NCI-H526 treated with DMSO at 0.1 percent for 48 hours (cell line): Measurements from ENCODE around the gene NLRP5.
"Not testable (repeated sequence)": the region's sequence is repeated elsewhere in the genome, so short reads cannot be mapped to it uniquely, and the experiment has no call there.

ENCODE experiments used
- DNase-seq: peaks from one replicate; lab custom pipeline; 2025; lab: John Stamatoyannopoulos, UW

Gene NLRP5

DNA sequence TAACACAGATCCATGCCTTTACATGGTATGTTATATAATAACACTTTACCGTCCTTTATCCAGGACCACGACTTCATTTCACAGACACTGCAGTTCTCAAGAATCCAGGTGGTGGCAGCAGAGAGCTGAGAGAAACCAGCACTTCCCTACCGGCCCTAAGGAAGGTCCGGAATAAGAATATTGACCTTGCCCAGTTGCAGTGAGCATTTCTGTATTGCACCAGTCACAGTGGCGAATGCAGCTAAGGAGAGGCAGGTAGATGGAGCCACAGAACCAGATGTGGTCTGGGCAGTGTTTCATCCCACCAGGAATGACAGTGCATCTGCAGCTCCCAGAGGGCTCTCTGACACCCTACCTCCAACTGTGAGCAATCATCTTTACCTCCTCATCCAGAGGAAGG is 89.9 kb downstream of the NLRP5 start:
- DNase-seq: peak; percentile 4

DNA sequence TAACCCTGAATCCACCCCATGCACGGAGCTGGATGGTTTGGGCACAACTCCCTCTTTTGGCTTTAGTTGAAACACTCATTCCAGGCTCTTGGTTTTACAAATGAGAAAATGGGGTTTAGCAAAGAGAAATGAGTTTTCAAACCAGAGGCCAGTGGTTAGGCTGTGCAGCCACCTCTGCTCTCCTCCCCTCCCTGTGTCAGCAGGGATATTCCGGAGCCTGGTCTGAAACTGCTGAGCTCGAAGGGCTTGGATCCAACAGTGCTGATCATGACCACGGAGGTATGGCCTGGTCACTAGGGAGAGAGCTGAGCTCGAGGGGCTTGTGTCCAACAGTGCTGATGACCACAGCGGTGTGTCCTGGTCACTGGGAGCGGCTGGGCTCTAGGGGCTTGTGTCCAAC is 93.0 kb downstream of the NLRP5 start:
- DNase-seq: no peak

DNA sequence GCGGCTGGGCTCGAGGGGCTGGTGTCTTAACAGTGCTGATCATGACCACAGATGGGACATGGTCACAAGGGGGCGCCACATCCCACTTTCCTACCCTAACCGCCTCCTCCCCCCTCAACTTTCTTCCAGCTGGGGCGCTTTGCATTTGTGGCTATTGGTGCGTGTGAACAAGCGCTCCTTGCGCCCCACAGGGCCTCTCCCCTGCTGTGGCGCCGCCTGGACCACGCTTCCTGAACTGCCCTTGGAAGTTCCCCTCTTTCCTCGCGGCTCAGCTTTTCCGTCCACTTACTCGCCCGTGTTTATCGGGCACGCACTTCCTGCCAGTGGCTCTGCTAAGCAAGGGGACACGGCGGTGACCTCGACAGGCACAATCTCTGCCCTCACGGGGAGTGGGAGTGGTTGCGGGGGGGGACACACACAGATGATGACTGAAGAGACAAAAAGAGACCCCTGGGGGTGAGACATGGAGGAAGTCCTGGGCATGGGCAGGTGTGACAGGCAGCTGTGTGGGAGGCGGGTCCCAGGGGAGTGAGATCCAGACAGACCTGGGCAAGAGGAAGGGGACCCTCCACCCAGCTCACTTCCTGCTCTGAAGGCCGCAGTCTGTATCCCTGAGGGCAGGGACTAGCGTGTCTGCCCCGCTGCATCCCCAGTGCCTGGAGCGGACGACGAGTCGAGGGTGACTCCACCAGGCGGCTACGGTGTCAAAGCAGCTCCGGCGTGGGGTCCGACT is 94.3 kb downstream of the NLRP5 start:
- DNase-seq: peak; percentile 78

DNA sequence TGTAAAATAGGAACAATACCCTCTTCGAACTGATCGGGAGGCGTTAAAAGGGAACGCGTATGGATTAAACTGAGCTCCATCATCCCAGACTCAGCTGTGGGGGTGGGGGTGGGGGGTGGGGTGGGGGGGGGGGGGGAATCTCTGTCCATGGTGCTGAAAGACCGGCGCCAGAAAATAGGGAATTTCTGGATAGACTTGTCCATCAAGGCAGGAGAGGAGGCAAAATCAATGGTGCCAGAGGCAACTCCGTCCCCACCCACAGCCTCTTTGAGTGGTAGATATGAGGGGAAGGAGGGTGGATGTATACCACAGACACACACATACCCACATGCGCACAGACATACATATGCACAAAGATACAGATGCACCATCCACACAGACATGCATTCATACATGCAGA is 97.1 kb downstream of the NLRP5 start:
- no peak for DNase-seq

DNA sequence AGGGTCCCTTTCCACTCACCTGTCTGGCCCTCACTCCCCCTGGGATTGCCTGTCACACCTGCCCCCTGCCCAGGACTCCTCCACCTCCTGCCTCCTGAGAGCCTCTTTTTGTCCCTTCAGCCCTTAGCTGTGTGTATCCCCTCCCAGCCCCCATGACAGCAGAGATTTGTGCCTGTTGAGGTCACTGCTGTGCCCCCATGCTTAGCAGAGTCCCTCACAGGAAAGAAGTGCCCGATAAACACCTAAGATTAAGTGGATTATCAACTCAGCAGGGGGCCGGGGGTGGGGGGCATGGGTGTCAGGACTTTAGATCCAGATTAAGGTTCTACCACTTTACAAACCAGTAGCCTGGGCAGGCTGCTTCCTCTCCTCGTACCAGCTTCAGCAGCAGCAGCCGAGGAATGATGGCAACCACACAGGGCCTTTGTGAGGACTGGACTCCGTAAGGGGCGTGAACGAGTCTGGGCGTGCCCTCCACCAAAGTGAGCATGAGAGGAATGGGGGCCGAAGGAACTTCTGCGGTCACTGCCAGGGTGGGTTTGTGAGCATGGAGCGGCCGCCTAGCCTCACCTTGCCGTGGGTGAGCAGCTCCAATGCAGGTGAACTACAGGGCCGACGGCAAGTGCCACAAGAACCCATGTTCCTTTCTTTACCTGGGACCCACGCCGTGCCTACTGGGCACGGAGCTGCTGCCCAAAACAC is 98.4 kb downstream of the NLRP5 start:
- no peak for DNase-seq

DNA sequence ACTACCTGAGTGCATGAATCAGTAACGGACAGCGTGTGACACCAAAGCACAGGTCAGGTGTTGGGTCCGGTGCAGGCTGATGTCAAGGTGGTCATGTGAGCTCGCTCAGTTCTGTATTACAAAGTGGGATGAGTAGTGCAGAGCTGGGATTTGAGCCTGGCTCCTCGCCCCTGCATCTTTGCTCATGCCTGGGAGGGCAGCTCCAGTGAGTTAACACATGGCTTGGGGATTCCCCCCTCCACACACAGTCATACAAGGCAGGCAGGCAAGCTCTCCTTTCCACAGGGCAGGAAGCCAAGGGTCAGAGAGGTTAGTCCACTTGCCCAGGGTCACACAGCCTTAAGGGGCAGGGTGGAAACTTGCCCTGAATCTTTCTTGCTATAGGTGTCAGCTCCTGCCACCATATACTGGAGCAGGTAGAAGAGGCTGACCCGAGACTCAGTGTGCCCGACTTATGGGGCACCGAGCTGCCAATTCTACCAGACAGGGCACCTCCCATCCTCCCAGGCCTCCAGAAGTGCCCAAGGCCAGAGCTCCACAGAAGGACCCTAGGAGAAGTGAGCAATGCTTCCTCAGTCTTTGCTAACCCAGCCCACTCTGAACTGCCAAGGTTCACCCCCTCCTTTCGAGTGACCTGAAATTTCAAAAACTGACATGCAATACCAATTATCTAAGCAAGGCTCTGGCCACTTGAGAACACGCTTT is 99.1 kb downstream of the NLRP5 start:
- DNase-seq: no peak

DNA sequence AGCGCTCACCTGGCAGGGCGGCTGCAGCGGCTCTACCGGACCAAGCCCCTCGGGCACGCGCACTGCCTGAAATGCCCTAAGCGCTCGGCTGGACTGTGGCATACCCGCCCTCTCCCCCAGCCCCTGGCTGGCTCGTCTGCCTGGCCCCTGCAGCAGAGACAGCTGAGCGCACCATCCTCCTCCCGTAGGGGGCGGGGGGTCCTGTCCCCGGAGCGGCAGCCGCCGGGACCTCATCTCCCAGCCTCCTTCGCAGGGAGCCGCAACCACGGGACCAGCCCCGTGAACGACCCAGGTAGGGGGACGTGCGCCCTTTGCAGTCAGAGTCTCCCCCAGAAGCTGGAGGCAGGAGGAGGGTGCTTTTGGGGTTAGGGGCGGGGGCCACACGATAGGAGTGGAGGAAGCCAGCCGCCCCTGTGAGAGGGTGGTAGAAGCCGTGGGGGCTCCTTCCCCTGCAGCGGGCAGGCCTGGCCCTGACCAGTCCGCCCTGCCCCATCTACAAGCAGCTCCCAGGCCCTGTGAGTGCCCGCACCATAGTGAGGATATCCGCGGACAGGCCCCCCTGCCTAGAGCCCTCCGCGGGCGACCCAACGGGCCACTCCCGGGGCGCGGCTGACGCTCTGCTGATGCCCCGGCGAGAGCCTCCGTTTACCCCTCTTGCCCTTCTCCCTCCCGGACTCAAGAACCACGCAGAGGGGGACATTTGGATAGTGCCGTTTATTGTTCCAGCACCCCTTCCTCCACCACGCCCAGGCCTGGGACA is 100.3 kb downstream of the NLRP5 start:
- DNase-seq: no peak

DNA sequence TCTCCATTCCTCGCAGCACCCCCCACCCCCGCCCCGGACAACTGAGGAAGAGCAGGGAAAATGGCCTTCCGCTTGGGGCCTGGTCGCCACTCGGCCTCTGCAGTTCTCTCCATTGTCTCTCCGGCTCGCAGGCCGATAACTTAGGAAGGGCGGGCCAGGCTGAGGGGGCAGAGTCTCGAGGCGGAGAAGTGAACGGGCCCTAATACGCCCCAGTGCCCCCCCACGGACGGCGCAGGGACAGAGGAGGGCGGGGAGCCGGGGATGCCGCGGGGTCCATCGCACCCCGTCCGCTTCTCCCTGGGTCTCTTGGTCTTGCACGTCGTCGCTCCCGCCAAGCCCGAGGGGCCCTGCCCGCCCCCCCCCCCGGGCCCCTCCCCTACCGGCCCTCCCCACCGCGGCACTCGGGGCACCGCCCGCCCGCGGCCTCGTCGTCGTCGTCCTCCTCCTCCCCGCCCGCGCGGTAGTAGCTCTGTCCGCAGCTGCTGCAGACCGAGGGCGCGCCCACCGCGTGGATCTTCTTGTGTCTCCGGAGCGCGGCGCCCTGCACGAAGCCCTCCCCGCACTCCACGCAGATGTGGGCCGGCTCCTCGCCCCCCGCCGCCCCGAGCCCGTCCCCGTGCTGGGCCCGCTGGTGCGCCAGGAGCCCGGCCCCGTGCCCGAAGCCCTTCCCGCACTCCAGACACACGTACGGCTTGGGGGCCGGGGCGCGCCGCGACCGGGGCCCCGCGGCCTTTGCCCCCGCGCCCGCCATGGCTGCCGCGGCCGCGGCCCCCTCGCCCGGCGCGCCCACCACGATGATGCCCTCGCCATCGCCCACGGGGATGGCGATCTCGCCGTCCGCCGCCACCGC is 101.3 kb downstream of the NLRP5 start:
- DNase-seq: no peak

DNA sequence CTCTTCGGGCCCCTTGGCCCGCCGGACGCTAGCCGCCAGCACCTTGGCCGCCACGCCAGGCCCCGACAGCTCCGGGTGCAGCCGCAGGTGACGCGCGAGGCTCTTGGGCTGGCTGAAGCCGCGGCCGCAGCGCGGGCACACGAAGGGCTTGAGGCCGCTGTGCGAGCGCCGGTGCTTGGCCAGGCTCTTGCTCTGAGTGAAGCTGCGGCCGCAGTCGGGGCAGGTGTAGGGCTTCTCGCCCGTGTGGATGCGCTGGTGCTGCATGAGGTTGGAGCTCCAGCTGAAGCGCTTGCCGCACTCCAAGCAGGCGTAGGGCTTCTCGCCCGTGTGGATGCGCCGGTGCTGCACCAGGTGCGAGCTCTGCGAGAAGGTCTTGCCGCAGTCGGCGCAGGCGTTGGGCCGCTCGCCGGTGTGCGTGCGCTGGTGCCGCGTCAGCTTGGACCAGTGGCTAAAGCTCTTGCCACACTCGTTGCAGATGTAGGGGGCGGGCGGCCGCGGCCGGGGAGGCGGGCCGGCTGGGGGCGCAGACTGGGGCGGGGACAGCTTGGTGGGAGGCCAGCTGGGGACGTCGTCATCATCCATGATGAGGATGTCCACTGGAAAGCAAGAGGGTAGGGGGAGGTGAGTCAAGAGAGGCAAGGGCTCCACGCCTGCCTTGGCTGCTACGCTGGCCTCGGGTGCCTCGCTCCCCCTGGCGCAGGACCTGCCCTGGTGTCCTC is 102.1 kb downstream of the NLRP5 start:
- no peak for DNase-seq

DNA sequence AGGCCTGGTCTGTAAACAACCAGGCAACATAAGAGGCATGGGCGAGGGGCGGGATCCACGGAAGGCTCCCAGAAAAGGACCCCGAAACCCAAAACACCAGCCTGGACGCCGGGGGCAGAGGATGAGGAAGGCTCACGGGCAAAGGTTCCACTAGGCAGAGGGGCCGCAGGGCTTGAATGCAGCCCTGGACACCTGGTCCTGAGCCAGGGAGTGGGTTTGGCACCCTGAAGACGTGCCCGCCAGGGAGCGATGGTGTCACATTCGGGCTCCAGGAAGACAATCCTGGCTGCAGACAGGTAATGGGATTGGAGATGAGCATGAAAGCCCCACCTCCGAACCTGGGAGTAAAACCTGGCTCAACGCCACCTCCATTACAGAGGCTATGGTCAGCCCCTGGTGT is 102.8 kb downstream of the NLRP5 start:
- no peak for DNase-seq

DNA sequence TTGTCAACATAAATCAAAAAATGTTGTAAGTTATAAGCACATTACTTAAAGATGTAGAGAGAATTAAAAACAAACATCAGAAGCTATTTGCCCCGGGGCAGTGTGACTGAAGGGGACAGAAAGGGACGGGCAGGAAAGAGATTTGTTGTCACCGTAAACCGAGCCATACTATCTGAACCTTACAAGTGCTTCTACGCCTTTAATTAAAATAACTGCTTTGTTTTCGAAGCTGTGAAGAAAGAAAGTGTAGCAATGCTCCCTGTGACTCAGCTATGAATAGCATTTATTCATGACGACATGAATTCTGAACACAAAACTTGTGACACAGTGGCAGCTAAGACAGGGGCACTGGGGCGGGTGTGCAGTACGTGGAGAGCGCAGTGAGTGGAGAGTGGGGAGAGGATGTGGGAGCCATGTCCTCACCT is 104.5 kb downstream of the NLRP5 start:
- no peak for DNase-seq

DNA sequence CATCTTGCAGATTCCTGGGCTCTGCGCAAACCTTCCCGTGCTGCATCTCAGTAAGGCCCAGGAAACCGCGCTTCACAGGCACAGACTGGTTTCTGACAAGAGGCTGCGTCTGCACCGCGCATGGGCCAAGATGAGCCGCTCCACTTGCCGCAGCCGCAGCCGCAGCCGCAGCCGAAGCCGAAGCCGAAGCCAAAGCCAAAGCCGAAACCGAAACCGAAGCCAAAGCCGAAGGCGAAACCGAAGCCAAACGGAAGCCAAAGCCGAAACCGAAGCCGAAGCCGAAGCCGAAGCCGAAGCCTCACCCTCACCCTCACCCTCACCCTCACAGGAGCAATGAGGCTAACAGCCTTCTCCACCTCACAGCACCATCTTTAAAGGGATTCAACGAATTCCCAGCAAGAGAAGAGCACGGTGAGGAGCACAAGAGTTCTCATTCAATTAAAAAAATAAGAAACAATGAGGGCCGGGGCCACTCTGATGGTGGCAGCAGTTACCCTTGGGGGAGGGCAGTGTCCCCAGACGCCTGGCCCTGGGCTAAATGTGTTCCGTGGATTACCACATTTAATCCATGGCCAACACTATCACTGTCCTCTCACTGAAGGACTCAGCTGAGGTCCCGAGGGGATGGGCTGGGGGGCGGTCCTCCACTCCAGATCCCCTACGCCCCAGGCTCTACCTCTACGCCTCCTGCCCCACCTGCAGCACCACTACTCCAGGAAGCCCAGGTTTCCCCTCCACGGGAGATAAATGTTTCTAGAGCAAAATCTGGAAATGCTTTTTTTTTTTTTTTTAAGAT is 105.4 kb downstream of the NLRP5 start:
- peak; percentile 75 for DNase-seq

DNA sequence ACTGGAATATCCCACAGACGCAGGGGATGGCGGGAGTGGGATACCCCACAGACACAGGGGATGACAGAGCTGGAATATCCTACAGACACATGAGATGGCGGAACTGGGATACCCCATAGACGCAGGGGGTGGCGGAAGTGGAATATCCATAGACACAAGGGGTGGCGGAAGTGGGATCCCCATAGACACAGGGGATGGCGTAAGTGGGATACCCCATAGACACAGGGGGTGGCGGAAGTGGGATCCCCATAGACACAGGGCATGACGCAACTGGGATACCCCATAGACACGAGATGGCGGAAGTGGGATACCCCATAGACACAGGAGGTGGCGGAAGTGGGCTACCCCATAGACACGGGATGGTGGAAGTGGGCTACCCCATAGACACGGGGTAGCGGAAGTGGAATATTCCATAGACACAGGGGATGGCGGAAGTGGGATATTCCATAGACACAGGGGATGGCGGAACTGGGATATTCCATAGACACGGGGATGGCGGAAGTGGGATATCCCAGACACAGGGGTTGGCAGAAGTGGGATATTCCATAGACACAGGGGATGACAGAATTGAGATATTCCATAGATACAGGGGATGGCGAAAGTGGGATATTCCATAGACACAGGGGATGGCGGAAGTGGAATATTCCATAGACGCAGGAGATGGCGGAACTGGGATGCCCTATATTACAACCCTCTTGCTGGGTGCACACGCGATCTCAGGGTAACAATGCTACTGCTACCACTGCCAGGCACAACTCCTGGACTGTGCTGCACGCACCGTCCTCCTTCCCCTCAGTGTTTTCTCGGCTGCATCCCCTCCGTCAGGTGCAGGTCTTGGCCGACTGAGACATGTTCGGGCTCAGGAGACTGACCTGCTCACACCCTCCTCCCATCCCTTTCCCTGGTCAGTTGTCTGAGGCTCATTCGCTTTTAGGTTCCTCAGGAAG is 106.4 kb downstream of the NLRP5 start:
- no peak for DNase-seq

DNA sequence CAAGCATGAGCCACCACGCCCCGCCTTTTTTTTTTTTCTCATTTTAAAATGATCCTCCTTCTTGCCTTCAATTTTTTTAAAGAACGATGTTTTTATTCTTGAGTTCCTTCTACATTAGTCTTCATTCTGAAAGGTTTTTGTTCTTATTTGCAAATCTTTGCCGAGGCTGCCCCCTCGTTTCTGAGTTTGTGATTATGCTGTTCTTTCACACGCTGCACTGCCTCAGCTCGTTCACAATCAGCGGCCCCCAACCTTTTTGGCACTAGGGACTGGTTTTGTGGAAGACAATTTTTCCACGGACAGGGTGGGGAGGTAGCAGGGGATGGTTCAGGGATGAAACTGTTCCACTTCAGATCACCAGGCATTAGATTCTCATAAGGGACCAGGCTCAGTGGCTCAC is 107.9 kb downstream of the NLRP5 start:
- no peak for DNase-seq

DNA sequence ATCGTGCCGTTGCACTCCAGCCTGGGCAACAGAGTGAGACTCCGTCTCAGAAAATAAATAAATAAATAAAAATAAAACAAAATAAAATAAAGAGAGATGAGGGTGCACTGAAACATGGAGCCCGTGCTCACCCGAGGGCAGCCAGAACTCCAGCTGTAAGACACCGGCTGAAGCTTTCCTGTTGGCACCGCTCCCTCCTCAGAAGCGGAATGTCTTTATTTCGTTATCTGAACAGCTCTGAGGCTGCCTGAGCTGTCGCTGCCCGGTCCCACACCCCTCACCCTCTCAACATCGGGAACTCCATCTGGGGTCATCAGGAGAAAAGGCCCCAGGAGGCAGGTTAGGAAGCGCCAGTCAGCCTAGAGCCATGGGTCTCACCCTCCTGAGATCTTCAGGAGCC is 110.1 kb downstream of the NLRP5 start:
- DNase-seq: no peak

DNA sequence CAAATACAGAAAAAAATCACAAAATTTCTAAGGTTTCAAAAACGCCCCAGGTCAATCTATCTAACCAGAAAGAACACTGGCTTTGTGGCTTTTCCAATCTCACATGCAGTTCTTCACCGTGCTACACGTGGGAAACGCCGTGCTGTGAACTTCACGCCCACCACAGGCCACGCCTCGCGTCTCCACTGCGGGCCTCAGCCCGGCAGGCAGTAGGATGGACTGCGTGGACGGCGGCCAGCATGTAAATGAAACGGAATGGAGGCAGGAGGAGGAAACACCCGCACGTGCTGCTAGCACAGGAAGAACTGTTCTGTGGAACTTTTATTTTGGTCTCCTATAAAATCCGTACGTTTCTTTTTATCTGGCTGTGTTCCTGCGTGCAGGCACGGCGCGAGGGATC is 110.7 kb downstream of the NLRP5 start:
- no peak for DNase-seq

DNA sequence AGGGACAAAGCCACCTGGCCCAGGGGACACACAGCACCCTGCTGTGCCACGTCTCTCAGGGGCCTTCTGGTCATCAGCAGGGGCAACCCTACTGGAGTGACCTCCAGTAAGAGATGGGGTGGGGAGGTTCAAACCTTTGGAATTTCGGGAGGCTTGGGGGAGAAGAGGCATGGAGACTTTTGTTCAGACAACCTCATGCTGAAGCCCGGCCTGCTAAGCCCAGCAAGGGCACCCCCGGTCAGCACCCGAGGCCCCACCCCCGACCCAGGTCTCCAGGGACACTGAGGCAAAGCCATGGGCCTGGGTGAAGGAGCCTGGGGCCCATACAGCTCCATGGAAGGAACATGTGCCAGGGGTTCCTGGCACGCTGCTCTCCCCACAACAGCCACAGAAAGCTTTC is 111.2 kb downstream of the NLRP5 start:
- DNase-seq: no peak

DNA sequence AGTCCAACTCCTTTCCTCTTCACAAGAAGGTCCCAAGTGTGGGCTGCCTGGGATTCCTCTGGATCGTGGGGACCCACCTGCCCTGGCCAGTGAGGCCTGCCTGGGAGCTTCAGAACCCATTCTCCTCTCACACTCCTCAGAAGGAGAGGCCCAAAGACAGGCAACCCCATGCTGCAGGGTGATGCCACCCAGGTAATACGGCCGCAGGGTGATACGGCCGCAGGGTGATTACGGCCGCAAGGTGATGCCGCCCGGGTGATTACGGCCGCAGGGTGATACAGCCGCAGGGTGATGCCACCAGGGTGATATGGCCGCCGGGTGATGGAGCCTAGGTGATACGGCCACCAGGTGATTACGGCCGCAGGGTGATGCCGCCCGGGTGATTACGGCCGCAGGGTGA is 111.7 kb downstream of the NLRP5 start:
- DNase-seq: not testable (repeated sequence)
